ENCODE data around the gene PCSK6. TPM values are rescaled to one million over a fixed set of nuclear protein-coding genes. Genes with fewer than 3 reads are reported as not detected.
A peak's percentile ranks its signal among the peaks of the same experiment; 100 is the strongest.

The PCSK6 gene
- total RNA-seq, 1 donor from 2014 or later = 0.40 TPM

DNA sequence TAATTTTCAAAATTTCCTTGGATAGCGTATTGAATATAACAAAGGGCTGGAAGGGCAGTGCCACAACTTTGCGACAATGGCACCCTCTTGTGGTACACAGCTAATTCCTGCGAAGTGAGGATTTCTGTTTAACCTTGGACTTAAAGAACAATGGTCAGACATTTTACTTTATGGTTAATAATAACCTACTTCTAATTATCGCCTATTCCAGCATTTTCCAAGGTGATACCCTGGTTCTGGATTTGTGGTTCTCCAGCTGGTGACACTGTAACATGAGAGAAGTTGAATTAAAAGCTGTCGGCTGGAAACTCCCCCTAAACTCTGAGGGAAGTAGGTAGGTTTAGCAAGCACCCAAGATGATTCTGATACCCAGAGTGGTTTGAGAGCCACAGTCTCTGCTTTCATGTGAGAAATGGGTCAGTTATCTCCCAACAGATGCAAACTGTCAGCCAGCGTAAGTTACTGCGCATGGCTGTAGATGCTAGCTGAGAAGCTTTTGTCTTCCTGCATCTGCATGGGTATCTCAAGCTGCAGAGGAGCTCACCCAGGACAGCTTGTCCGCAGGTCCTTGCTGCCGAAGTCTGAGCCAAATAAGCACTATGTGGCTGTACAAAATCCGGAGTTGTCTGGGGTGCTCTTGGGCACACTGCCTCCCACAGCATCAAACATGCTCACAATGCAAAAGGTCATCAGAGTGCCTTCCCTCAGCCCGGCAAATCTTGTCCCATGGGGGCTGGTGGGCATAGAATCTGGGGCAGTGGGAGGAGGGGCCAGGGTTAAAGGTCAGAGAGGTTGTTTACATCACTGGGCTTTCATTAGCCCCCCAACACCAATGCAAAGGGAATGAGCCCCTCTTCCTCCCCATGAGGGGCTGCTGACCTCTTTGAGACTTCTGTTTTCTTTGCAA lies 231.0 kb downstream of the PCSK6 start:
- Mint-ChIP-seq H3K4me1 (ENCODE audit: low read depth) (peaks cover 5% of the 10 kb centered on the region), H3K27me3 (ENCODE audit: low read depth) (peaks cover 3% of the 10 kb centered on the region), H3K9me3 (ENCODE audit: low read depth) (no peaks in the 10 kb centered on the region), H3K27ac (ENCODE audit: unreplicated experiment) (no peak overlapping the region), H3K36me3 (ENCODE audit: low read depth) (no peaks in the 10 kb centered on the region), H3K4me3 (ENCODE audit: unreplicated experiment) (no peak overlapping the region)
- TF ChIP-seq, protein P1, sequence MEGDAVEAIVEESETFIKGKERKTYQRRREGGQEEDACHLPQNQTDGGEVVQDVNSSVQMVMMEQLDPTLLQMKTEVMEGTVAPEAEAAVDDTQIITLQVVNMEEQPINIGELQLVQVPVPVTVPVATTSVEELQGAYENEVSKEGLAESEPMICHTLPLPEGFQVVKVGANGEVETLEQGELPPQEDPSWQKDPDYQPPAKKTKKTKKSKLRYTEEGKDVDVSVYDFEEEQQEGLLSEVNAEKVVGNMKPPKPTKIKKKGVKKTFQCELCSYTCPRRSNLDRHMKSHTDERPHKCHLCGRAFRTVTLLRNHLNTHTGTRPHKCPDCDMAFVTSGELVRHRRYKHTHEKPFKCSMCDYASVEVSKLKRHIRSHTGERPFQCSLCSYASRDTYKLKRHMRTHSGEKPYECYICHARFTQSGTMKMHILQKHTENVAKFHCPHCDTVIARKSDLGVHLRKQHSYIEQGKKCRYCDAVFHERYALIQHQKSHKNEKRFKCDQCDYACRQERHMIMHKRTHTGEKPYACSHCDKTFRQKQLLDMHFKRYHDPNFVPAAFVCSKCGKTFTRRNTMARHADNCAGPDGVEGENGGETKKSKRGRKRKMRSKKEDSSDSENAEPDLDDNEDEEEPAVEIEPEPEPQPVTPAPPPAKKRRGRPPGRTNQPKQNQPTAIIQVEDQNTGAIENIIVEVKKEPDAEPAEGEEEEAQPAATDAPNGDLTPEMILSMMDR (IDR thresholded peaks at IDR 0.05) = peak; percentile 97
- DNase-seq (ENCODE audit: low spot score) = no peak

DNA sequence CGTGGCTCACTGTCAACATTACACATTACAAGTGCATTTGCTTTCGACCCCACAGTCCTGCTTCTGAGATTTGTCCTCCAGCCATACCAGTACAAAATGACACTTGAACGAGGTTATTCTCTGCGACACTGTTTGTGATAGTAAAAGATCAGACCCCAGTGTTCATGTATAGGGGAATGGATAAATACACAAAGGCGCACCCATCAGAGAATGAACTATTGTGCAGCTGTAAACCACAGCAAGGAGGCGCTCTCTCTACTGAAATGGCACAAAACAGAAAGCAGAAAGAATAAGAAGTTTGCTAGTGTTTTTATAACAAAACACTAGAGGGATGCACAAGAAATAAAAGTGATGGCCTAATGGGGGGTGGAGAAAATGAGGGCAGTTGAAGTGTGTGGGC lies 232.8 kb downstream of the PCSK6 start:
- H3K4me1 Mint-ChIP-seq (ENCODE audit: low read depth) = peaks cover 15% of the 10 kb centered on the region
- no peak overlapping the region for H3K4me3 Mint-ChIP-seq (ENCODE audit: unreplicated experiment)
- no peak overlapping the region for H3K27ac Mint-ChIP-seq (ENCODE audit: unreplicated experiment)
- DNase-seq (ENCODE audit: low spot score) = no peak
- H3K27me3 Mint-ChIP-seq (ENCODE audit: low read depth) = peaks cover 3% of the 10 kb centered on the region
- no peaks in the 10 kb centered on the region for H3K36me3 Mint-ChIP-seq (ENCODE audit: low read depth)
- no peaks in the 10 kb centered on the region for H3K9me3 Mint-ChIP-seq (ENCODE audit: low read depth)
- TF ChIP-seq, protein P1 (IDR thresholded peaks at IDR 0.05) = peak; percentile 64

DNA sequence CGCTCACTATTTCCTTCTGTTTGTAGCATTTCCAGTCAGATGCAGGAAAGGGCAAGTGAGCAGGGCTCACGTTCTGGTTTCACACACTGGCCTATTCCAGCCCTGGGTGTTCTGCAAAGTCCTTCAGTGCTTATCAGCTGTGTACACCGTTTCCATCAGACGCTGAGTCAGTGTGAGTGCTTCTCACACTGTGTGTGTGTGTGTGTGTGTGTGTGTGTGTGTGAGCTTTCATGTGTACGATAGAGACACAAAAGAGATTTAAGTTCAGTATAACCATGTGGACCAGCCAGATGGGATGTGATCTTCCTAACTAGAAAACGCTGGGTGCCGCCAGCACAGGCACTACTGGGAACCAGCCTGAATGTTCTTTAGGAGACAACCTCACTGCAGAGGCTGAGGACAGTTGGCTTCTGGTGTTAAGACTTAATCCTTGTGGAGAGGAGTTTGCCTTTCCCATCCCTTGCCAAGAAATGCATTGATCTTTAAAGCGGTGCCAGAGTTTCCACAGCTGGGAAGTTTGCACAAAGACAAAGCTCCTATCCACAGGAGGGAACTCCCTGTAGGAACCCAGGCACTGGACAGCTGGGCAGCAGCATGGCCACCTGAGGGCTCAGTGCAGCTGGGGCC lies 233.8 kb downstream of the PCSK6 start:
- no peak overlapping the region for H3K4me3 Mint-ChIP-seq (ENCODE audit: unreplicated experiment)
- H3K36me3 Mint-ChIP-seq (ENCODE audit: low read depth) = no peaks in the 10 kb centered on the region

DNA sequence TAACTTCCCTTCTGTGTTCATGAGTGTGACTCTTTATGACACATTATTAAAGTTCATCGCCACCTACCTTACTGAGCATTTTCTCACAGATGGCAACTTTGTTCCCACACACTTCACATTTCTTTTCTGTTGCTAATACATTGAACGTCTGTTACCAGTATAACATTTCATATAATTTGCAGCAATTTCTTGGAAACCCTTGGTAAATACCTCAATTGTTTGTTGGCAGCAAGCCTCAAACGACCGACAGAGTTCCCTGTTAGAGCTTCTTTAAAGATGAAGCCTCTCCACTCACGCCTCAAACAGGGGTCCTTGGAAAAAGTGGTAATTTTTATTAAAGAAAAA lies 234.5 kb downstream of the PCSK6 start:
- no peak overlapping the region for H3K4me3 Mint-ChIP-seq (ENCODE audit: unreplicated experiment)
- H3K27ac Mint-ChIP-seq (ENCODE audit: unreplicated experiment) = no peak overlapping the region
- H3K27me3 Mint-ChIP-seq (ENCODE audit: low read depth) = peaks cover 3% of the 10 kb centered on the region
- no peak for DNase-seq (ENCODE audit: low spot score)
- peaks cover 23% of the 10 kb centered on the region for H3K4me1 Mint-ChIP-seq (ENCODE audit: low read depth)
- TF ChIP-seq, protein P1 (IDR thresholded peaks at IDR 0.05) = no peak
- no peaks in the 10 kb centered on the region for H3K36me3 Mint-ChIP-seq (ENCODE audit: low read depth)
- no peaks in the 10 kb centered on the region for H3K9me3 Mint-ChIP-seq (ENCODE audit: low read depth)

More for the DNA sequence above, 233.8 kb downstream of the PCSK6 start:
- Mint-ChIP-seq H3K4me1 (ENCODE audit: low read depth) (peaks cover 16% of the 10 kb centered on the region), H3K9me3 (ENCODE audit: low read depth) (no peaks in the 10 kb centered on the region), H3K27ac (ENCODE audit: unreplicated experiment) (no peak overlapping the region), H3K27me3 (ENCODE audit: low read depth) (peaks cover 3% of the 10 kb centered on the region)
- TF ChIP-seq, protein P1 (IDR thresholded peaks at IDR 0.05) = no peak
- no peak for DNase-seq (ENCODE audit: low spot score)

DNA sequence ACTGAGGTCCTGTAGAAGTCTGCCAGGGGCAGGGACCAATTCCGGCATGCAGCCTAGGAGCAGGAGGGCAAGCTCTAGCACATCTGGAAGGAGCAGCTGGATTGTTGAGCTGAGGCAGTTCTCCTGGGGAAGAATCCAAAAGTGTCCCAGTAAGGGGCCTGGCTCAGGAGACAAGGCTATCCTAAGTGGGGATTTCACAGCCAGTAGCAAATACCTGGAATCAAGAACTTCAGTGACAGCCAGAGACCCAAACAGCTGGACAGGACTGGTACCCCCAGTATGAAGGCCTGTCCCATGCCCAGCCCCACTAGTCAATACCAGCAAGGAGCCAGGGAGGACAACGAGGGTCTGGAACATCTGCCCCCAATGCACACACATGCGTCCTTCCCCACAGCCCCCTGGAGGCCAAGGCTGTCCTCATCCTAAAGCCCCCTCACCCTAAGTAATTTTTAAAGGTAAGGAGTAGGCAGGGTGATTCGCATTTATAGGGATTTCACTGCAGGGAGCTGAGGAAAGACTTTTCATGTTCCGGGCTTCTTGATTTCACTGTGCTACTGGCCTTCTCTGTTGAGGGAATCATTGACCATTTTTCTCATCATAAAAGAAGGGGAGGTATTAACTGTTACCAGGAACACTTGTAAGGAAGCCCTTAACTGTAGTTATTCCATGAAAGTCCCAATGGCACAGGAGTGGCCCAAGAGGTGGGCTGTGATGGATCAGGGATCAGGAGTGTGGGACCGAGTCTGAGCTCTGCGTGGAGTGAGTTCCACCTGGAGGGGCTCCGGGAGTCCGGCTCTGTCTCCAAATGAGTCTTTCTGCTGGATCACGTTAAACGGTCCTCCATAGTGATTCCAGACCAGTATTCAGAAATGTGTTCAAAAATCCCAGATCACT lies 235.1 kb downstream of the PCSK6 start:
- H3K9me3 Mint-ChIP-seq (ENCODE audit: low read depth) = no peaks in the 10 kb centered on the region
- DNase-seq (ENCODE audit: low spot score) = no peak
- peaks cover 29% of the 10 kb centered on the region for H3K4me1 Mint-ChIP-seq (ENCODE audit: low read depth)
- no peaks in the 10 kb centered on the region for H3K36me3 Mint-ChIP-seq (ENCODE audit: low read depth)
- no peak overlapping the region for H3K4me3 Mint-ChIP-seq (ENCODE audit: unreplicated experiment)
- peaks cover 3% of the 10 kb centered on the region for H3K27me3 Mint-ChIP-seq (ENCODE audit: low read depth)
- TF ChIP-seq, protein P1 (IDR thresholded peaks at IDR 0.05) = no peak
- H3K27ac Mint-ChIP-seq (ENCODE audit: unreplicated experiment) = no peak overlapping the region
